WTC11 (cell line): ENCODE results near the gene P2RX6. TPM values are rescaled to one million over a fixed set of nuclear protein-coding genes. Genes with fewer than 3 reads are reported as not detected.

ENCODE experiments used
- ATAC-seq: fragments of 200-7000 bp; cut with Tn5 transposase; 2 replicates; pipeline ENCODE4 v1.10.0; 2021; ENCODE audit warnings: mild to moderate bottlenecking, moderate library complexity
- CTCF ChIA-PET: fragments of 300-600 bp; sonication (Branson Sonifier 250); formaldehyde crosslinking; loops from one replicate; lab custom pipeline; 2021; ENCODE audit warnings: antibody characterized with exemption; lab: Charles Lee
- POLR2A ChIA-PET: fragments of 350-600 bp; sonication (Branson Sonifier 250); formaldehyde crosslinking; loops from one replicate; lab custom pipeline; 2021; ENCODE audit warnings: antibody characterized with exemption; lab: Charles Lee
- DNase-seq: peaks from one replicate; pipeline ENCODE4 v3.0.0; 2021; ENCODE audit warnings: low spot score
- H3K27ac Mint-ChIP-seq: 2 replicates; pipeline ENCODE4 v1.8.0; 2021; ENCODE audit warnings: mixed read lengths
- H3K27me3 Mint-ChIP-seq: 2 replicates; pipeline ENCODE4 v1.8.0; 2021; ENCODE audit warnings: low read depth, mild to moderate bottlenecking, moderate library complexity, mixed read lengths
- H3K36me3 Mint-ChIP-seq: 2 replicates; pipeline ENCODE4 v1.8.0; 2021; ENCODE audit warnings: mixed read lengths
- H3K4me1 Mint-ChIP-seq: 2 replicates; pipeline ENCODE4 v1.8.0; 2022; ENCODE audit warnings: mixed read lengths
- H3K4me3 Mint-ChIP-seq: 2 replicates; pipeline ENCODE4 v1.8.0; 2021; ENCODE audit warnings: mild to moderate bottlenecking, moderate library complexity, mixed read lengths
- H3K9me3 Mint-ChIP-seq: 2 replicates; pipeline ENCODE4 v1.8.0; 2021; ENCODE audit warnings: mixed read lengths
- FOXP1 ChIP-seq: sonication (generic); formaldehyde crosslinking; IDR thresholded peaks from 2 replicates; pipeline ENCODE4 v1.8.0; 2022; ENCODE audit warnings: missing genetic modification reagents, mild to moderate bottlenecking, moderate library complexity, borderline replicate concordance
- NFE2L1 ChIP-seq: sonication (generic); formaldehyde crosslinking; IDR thresholded peaks from 2 replicates; pipeline ENCODE4 v1.8.1; 2023; ENCODE audit warnings: missing genetic modification reagents
- NR1H2 ChIP-seq: sonication (generic); formaldehyde crosslinking; IDR thresholded peaks from 2 replicates; pipeline ENCODE4 v1.9.0; 2021; ENCODE audit warnings: mild to moderate bottlenecking, moderate library complexity, missing genetic modification reagents
- NR3C1 ChIP-seq: sonication (generic); formaldehyde crosslinking; conservative IDR thresholded peaks from 2 replicates; pipeline ENCODE4 v1.8.1; 2023; ENCODE audit warnings: low read depth, mild to moderate bottlenecking, missing genetic modification reagents
- TEAD1 ChIP-seq: sonication (generic); formaldehyde crosslinking; IDR thresholded peaks from 2 replicates; pipeline ENCODE4 v1.8.0; 2022; ENCODE audit warnings: mild to moderate bottlenecking, missing genetic modification reagents
- TP53 ChIP-seq: sonication (generic); formaldehyde crosslinking; IDR thresholded peaks from 2 replicates; pipeline ENCODE4 v1.8.1; 2023; ENCODE audit warnings: mild to moderate bottlenecking, missing genetic modification reagents
- ZNF121 ChIP-seq: sonication (generic); formaldehyde crosslinking; IDR thresholded peaks from 2 replicates; pipeline ENCODE4 v1.8.0; 2023; ENCODE audit warnings: missing genetic modification reagents
- ZNF263 ChIP-seq: sonication (generic); formaldehyde crosslinking; IDR thresholded peaks from 2 replicates; pipeline ENCODE4 v1.8.1; 2022; ENCODE audit warnings: low read depth, mild to moderate bottlenecking, moderate library complexity, missing genetic modification reagents
- ZNF416 ChIP-seq: fragments of 250-450 bp; sonication (Bioruptor Pico); IDR thresholded peaks from 2 replicates; pipeline ENCODE4 v1.9.0; 2021; ENCODE audit warnings: mild to moderate bottlenecking, inconsistent platforms
- total RNA-seq: library from RNA; stranded (reverse); gene quantifications from 3 replicates; pipeline ENCODE4 v1.2.3, GENCODE V29; 2021
- TF ChIP-seq, protein P1 (sequence below): sonication (generic); formaldehyde crosslinking; IDR thresholded peaks from 2 replicates; pipeline ENCODE4 v1.8.0; 2022; ENCODE audit warnings: missing genetic modification reagents
- TF ChIP-seq, protein P2 (sequence below): fragments of 250-450 bp; sonication (Bioruptor Pico); IDR thresholded peaks from 2 replicates; pipeline ENCODE4 v1.9.0; 2021; ENCODE audit warnings: mild to moderate bottlenecking
- TF ChIP-seq, protein P3 (sequence below): sonication (generic); formaldehyde crosslinking; IDR thresholded peaks from 2 replicates; pipeline ENCODE4 v1.8.0; 2022; ENCODE audit warnings: mild to moderate bottlenecking, missing genetic modification reagents
- TF ChIP-seq, protein P4 (sequence below): sonication (generic); formaldehyde crosslinking; IDR thresholded peaks from 2 replicates; pipeline ENCODE4 v1.8.1; 2022; ENCODE audit warnings: low read depth, mild to moderate bottlenecking, moderate library complexity, missing genetic modification reagents, borderline replicate concordance
- TF ChIP-seq, protein P5 (sequence below): fragments of 250-450 bp; sonication (Bioruptor Pico); conservative IDR thresholded peaks from 2 replicates; pipeline ENCODE4 v1.9.0; 2021; ENCODE audit warnings: mild to moderate bottlenecking
- TF ChIP-seq, protein P6 (sequence below): sonication (generic); formaldehyde crosslinking; IDR thresholded peaks from 2 replicates; pipeline ENCODE4 v1.8.1; 2023; ENCODE audit warnings: mild to moderate bottlenecking, missing genetic modification reagents, moderate library complexity

Gene P2RX6
- total RNA-seq, 1 experiment from 2014 or later = 0.13 TPM

DNA sequence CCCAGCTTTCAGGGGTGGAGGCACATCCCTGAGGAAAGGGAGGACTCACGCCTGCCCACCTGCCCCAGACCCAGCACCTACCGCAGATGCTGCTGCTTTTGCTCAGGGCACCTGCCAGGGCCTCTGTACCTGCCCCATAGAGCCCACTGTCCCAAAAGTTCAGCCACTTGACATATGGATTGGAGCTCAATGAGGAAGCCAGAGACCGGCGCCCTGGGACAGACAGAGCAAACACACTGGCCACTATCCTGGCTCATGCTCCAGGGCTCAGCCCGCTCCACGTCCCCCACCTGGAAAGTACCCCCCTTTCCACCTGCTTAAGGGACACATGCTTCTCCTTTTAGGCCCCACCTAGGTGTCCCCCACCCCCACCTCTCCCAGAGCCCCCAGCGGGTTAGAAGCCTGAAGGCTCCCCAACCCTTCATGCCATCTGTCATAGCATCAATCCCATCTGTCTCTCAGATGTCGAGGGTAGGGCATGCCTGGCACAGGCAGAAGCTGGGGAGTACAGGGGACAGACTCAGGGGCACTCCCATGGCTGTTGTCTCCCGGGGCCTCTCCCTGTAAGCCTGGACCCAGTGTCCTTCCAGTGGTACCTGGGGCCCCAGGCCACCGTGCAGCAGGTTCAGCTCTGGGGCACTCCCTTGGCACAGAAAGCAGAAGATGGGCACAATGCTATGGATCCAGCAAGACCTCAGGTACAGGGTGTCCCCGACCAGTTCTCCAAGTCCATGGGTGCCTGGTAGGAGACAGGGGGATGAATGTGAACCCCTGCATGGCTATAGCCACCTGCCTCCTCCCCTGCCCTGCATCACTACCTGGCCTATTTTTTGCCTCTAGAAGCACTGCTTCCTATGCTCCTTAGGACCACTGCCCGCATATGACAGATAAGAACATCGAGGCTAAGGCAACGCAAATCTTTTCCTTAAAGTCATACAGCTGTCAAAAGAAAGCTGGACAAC, 2.2 kb upstream of the P2RX6 start:
- DNase-seq = no peak
- no peaks in the 10 kb centered on the region for H3K9me3 Mint-ChIP-seq
- POLR2A ChIA-PET = no interaction called here

DNA sequence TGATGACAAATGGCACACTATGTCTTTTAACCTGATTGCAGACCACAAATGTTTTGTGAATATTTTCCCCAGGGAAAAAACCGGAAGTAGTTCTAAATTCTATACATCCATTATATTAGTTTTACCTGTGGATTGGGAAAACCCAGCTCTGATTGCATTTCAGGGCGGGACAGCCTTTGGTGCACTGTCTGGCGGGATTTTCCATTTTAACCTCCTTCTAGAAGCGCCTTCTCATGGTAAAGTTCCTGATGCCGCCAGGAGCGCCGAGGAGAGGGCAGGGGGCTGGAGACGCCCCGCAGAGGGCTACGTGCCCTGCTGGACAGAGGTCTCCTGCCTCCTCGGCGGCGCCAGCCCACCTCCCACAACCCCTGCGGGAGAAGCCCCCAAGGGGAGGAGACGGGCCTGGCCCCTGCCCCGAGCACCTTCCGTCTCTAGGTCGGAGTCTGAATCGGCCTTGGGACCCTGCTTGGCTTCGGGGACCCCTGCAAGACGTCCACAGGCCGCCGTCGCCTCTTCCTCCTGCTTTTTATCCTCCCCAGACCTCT, 1.2 kb upstream of the P2RX6 start:
- H3K4me3 Mint-ChIP-seq = peak overlapping the region; percentile 85
- H3K36me3 Mint-ChIP-seq = no peaks in the 10 kb centered on the region
- peaks cover 16% of the 10 kb centered on the region for H3K27me3 Mint-ChIP-seq
- peak overlapping the region; percentile 89; the same call in 1 of the 2 replicates for H3K27ac Mint-ChIP-seq
- no peak for DNase-seq
- peaks cover 36% of the 10 kb centered on the region for H3K4me1 Mint-ChIP-seq
- peak; percentile 8 for ATAC-seq
- no peak for TF ChIP-seq TEAD1
- no peak for TF ChIP-seq ZNF121 (CRISPR knock-in tag)
- TF ChIP-seq FOXP1 (CRISPR knock-in tag) = 0 out of 2 replicates have a peak, but pooled peaks have one; percentile 33
- TF ChIP-seq, protein P1, sequence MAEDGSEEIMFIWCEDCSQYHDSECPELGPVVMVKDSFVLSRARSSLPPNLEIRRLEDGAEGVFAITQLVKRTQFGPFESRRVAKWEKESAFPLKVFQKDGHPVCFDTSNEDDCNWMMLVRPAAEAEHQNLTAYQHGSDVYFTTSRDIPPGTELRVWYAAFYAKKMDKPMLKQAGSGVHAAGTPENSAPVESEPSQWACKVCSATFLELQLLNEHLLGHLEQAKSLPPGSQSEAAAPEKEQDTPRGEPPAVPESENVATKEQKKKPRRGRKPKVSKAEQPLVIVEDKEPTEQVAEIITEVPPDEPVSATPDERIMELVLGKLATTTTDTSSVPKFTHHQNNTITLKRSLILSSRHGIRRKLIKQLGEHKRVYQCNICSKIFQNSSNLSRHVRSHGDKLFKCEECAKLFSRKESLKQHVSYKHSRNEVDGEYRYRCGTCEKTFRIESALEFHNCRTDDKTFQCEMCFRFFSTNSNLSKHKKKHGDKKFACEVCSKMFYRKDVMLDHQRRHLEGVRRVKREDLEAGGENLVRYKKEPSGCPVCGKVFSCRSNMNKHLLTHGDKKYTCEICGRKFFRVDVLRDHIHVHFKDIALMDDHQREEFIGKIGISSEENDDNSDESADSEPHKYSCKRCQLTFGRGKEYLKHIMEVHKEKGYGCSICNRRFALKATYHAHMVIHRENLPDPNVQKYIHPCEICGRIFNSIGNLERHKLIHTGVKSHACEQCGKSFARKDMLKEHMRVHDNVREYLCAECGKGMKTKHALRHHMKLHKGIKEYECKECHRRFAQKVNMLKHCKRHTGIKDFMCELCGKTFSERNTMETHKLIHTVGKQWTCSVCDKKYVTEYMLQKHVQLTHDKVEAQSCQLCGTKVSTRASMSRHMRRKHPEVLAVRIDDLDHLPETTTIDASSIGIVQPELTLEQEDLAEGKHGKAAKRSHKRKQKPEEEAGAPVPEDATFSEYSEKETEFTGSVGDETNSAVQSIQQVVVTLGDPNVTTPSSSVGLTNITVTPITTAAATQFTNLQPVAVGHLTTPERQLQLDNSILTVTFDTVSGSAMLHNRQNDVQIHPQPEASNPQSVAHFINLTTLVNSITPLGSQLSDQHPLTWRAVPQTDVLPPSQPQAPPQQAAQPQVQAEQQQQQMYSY (CRISPR knock-in tag) = 0 out of 2 replicates have a peak, but pooled peaks have one; percentile 25
- no peaks in the 10 kb centered on the region for H3K9me3 Mint-ChIP-seq
- ChIA-PET POLR2A (no interaction called here), CTCF (interaction anchor here (1.4 to 2.7 kb wide), 3 partner anchors 15 to 89 kb away, joined by 3 to 19 read pairs (median 3); partner anchors contain the start of gene LZTR1)

More for the DNA sequence above, 2.2 kb upstream of the P2RX6 start:
- Mint-ChIP-seq H3K4me3 (peak overlapping the region; percentile 85), H3K27ac (no peak overlapping the region), H3K36me3 (no peaks in the 10 kb centered on the region), H3K27me3 (peaks cover 15% of the 10 kb centered on the region), H3K4me1 (peaks cover 36% of the 10 kb centered on the region)
- TF ChIP-seq, protein P2, sequence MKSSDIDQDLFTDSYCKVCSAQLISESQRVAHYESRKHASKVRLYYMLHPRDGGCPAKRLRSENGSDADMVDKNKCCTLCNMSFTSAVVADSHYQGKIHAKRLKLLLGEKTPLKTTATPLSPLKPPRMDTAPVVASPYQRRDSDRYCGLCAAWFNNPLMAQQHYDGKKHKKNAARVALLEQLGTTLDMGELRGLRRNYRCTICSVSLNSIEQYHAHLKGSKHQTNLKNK (CRISPR knock-in tag) = no peak
- CTCF ChIA-PET = interaction anchor here (0.6 to 2.7 kb wide), 3 partner anchors 8 to 121 kb away, joined by 4 to 19 read pairs (median 5); no protein-coding TSS in a partner anchor
- ATAC-seq = no peak

DNA sequence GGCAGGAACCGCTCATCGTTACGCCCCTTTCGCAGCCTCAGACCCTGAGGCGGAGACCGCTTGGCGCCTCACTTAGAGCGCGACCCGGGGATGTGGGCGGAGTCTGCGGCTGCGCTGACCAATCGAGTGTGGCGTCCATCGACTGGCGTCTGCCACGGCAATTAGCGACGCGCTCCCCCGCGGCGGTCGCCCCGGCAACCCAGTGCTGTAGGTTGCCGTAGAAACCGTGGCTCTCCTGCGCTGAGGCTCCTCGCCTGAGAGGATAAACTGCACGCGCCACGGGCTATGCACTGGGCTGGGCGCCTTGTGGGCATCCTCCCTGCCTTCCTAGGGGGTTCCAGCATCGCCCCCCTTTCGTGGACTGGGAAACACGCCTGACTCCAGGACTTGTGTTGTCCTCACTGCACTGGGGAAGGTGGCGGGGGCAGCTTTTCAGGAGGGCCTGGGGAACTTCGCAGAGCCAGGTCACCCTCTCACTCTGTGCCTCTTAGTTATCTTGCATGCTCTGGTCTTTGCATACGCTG, 701 bp upstream of the P2RX6 start:
- no peaks in the 10 kb centered on the region for H3K9me3 Mint-ChIP-seq
- peaks cover 21% of the 10 kb centered on the region for H3K27me3 Mint-ChIP-seq
- ATAC-seq (peak; percentile 90), DNase-seq (peak; percentile 97)
- H3K4me3 Mint-ChIP-seq = peak overlapping the region; percentile 85
- H3K4me1 Mint-ChIP-seq = peaks cover 36% of the 10 kb centered on the region
- peak overlapping the region; percentile 89; the same call in 1 of the 2 replicates for H3K27ac Mint-ChIP-seq
- ChIA-PET POLR2A (interaction anchor here (1.0 to 1.1 kb wide), 2 partner anchors 12 to 33 kb away, joined by 3 to 4 read pairs; partner anchors contain the start of gene THAP7), CTCF (interaction anchor here (1.0 to 2.7 kb wide), 5 partner anchors 12 to 88 kb away, joined by 3 to 19 read pairs (median 3); partner anchors contain the start of genes LZTR1 and THAP7)
- H3K36me3 Mint-ChIP-seq = no peaks in the 10 kb centered on the region
- TF ChIP-seq, protein P3, sequence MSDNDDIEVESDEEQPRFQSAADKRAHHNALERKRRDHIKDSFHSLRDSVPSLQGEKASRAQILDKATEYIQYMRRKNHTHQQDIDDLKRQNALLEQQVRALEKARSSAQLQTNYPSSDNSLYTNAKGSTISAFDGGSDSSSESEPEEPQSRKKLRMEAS = peak; percentile 48; the same call in 1 of the 2 replicates
- TF ChIP-seq TP53 (CRISPR knock-in tag) = no peak
- TF ChIP-seq, protein P4, sequence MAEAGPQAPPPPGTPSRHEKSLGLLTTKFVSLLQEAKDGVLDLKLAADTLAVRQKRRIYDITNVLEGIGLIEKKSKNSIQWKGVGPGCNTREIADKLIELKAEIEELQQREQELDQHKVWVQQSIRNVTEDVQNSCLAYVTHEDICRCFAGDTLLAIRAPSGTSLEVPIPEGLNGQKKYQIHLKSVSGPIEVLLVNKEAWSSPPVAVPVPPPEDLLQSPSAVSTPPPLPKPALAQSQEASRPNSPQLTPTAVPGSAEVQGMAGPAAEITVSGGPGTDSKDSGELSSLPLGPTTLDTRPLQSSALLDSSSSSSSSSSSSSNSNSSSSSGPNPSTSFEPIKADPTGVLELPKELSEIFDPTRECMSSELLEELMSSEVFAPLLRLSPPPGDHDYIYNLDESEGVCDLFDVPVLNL (CRISPR knock-in tag) = no peak
- no peak for TF ChIP-seq ZNF263
- TF ChIP-seq, protein P5, sequence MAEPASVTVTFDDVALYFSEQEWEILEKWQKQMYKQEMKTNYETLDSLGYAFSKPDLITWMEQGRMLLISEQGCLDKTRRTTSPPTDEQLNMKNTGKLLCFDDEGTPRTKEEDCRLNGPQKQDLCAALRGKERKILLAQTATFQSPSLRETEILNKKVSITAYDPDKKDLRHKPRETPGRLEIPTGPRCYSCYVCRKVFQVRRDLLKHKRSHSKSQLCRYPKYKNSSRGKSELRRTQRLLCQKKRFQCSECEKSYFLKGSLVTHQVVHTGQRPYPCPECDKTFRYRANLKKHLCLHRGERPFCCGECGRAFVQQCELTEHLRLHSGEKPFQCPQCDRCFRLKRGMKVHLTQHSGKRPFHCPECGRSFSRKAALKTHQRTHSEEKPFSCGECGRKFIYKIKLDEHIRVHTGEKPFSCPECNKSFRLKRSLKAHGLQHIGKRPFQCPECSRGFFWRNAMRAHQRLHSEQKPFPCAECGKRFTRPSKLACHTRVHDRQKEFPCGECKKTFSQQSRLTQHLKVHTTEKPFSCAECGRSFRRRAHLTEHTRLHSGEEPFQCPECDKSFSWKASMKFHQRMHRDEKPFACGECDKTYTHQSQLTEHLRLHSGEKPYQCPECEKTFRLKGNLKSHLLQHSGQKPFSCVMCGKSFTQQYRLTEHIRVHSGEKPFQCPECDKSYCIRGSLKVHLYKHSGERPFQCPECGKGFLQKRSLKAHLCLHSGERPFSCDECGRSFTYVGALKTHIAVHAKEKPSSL (CRISPR knock-in tag) = no peak
- no peak for TF ChIP-seq NR1H2 (CRISPR knock-in tag)
- no peak for TF ChIP-seq NR3C1
- TF ChIP-seq, protein P6, sequence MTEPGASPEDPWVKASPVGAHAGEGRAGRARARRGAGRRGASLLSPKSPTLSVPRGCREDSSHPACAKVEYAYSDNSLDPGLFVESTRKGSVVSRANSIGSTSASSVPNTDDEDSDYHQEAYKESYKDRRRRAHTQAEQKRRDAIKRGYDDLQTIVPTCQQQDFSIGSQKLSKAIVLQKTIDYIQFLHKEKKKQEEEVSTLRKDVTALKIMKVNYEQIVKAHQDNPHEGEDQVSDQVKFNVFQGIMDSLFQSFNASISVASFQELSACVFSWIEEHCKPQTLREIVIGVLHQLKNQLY (CRISPR knock-in tag) = no peak
- TF ChIP-seq NFE2L1 (CRISPR knock-in tag) = no peak
- no peak for TF ChIP-seq ZNF416 (CRISPR knock-in tag)
- TF ChIP-seq, protein P1 (CRISPR knock-in tag) = no peak
